Fibroblast of gingiva (primary cell): ENCODE results near the gene SUSD1.
A peak's percentile ranks its signal among the peaks of the same experiment; 100 is the strongest.
"Not testable (repeated sequence)": the region's sequence is repeated elsewhere in the genome, so short reads cannot be mapped to it uniquely, and the experiment has no call there.

Experiments
- DNase-seq: peaks from one replicate; pipeline ENCODE4 v3.0.0-alpha.2; 2011; ENCODE audit warnings: low read depth

Gene SUSD1

GRCh38 chr9:112173489-112174221, 1.4 kb downstream of the SUSD1 start:
- DNase-seq, result no peak

- DNase-seq, result no peak
Observed at GRCh38 chr9:112170968-112171367, 4.1 kb downstream of the SUSD1 start.

- DNase-seq, result no peak
Observed at GRCh38 chr9:112170235-112170634, 4.9 kb downstream of the SUSD1 start.

GRCh38 chr9:112169368-112169767, 5.7 kb downstream of the SUSD1 start:
- no peak for DNase-seq

- DNase-seq, result no peak
Observed at GRCh38 chr9:112168197-112168596, 6.9 kb downstream of the SUSD1 start.

- DNase-seq, result peak; percentile 82
Observed at GRCh38 chr9:112166176-112167140, 8.6 kb downstream of the SUSD1 start.

- no peak for DNase-seq
Observed at GRCh38 chr9:112162621-112163413, 12.3 kb downstream of the SUSD1 start.

GRCh38 chr9:112159781-112160180, 15.3 kb downstream of the SUSD1 start:
- DNase-seq, result no peak

- DNase-seq, result no peak
Observed at GRCh38 chr9:112158656-112159367, 16.3 kb downstream of the SUSD1 start.

- DNase-seq, result no peak
Observed at GRCh38 chr9:112157961-112158360, 17.1 kb downstream of the SUSD1 start.

- peak; percentile 39 for DNase-seq
Observed at GRCh38 chr9:112157087-112157486, 18.0 kb downstream of the SUSD1 start.

- DNase-seq, result no peak
Observed at GRCh38 chr9:112149211-112149610, 25.9 kb downstream of the SUSD1 start.

GRCh38 chr9:112145886-112146285, 29.2 kb downstream of the SUSD1 start:
- DNase-seq, result no peak

GRCh38 chr9:112144807-112145206, 30.3 kb downstream of the SUSD1 start:
- no peak for DNase-seq

- DNase-seq, result no peak
Observed at GRCh38 chr9:112142420-112142819, 32.7 kb downstream of the SUSD1 start.

- no peak for DNase-seq
Observed at GRCh38 chr9:112140936-112141335, 34.2 kb downstream of the SUSD1 start.

- no peak for DNase-seq
Observed at GRCh38 chr9:112137066-112137465, 38.0 kb downstream of the SUSD1 start.

- no peak for DNase-seq
Observed at GRCh38 chr9:112135706-112136105, 39.4 kb downstream of the SUSD1 start.

- DNase-seq, result not testable (repeated sequence)
Observed at GRCh38 chr9:112133806-112134205, 41.3 kb downstream of the SUSD1 start.

- DNase-seq, result no peak
Observed at GRCh38 chr9:112132356-112132755, 42.7 kb downstream of the SUSD1 start.

- DNase-seq, result no peak
Observed at GRCh38 chr9:112130997-112131396, 44.1 kb downstream of the SUSD1 start.

- no peak for DNase-seq
Observed at GRCh38 chr9:112130347-112130746, 44.8 kb downstream of the SUSD1 start.
